Measurements from ENCODE around the gene PPARA. TPM values are rescaled to one million over a fixed set of nuclear protein-coding genes. Genes with fewer than 3 reads are reported as not detected.

PPARA gene
- polyA plus RNA-seq, 1 donor from 2014 or later: 0.43 TPM

DNA sequence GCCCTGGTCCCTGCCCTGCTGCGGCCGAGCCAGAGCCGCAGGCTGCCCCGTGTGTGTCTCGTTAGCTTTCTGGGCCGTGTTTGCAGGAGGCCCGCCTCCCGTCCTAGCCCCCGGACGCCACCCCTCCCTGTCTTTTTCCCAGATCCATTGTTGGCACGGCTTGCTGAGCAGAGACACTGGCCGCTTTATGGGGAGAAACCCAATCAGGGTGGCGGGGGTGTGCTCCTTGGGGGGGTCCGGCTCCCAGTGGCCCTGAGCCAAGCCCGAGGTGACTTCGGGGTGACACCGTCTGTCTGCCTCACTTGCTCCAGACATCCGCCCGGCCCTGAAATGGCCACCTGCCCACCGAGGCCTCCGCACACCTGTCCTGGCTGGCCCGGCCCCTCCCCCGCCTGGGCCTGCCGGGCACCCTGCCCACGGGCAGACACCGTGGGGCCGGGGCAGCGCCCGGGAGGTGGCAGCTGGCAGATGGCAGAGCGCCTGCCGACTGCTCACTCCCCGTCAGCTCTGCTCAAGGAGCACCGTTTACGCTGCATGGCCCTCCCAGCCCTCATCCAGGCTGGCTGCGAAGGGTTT is 43.1 kb upstream of the PPARA start:
- H3K79me2 ChIP-seq (replicated peaks; ENCODE audit: insufficient read depth, low read length): no peaks in the 10 kb centered on the region

DNA sequence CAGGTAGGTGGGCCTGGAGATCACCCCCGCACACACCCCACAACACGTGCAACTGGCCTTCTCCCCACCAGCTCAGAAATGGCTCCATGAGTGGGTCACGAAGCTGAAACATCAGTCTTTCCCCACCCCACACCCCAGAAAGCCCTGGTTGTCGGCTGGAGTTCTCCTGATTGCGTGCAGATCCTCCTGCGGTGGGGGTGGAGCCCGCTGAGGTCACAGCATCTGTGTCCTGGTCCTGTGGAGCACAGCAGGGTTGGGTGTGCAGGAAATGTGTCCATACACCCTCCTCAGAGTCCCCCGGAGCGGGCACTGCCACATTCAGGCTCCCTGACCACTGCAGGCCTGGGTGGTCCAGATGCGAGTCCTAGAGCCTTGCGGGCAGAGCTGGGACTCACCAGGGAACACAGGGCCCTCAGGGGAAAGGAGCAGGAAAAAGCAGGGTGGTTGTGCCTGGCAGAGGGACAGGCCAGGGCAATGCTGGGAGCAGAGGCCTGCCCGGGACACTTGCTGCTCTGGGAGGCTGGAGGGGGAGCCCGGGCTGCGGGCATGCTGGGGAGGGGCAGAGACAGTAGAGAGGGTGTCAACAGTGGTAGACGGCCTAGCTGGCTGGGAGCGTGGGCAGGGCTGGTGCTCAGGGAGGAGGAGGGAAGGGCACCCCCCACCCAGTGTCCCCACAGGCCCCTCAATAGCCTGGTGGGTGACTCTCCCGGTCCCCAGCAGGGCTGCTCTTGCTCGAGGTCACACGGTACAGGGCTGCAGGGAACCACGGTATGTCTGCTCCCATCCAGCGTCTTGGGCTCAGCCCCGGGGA is 42.4 kb upstream of the PPARA start:
- Histone ChIP-seq H3K79me2 (replicated peaks; ENCODE audit: insufficient read depth, low read length) (no peaks in the 10 kb centered on the region), H3K27me3 (ENCODE audit: insufficient read depth, low read depth, low read length) (no peaks in the 10 kb centered on the region), H2AFZ (ENCODE audit: low read depth, low read length) (no peak overlapping the region), H3K27ac (ENCODE audit: low read length) (no peak overlapping the region), H3K4me2 (ENCODE audit: low read length) (no peak overlapping the region), H3K9me2 (ENCODE audit: insufficient read depth, low read length) (no peaks in the 10 kb centered on the region), H3K9ac (ENCODE audit: low read length) (no peak overlapping the region), H4K20me1 (ENCODE audit: insufficient read depth) (no peaks in the 10 kb centered on the region), H3K36me3 (ENCODE audit: insufficient read depth, low read length) (no peaks in the 10 kb centered on the region), H3K4me3 (ENCODE audit: low read length) (no peak overlapping the region), H3F3A (ENCODE audit: insufficient read depth, low read length, poor library complexity, severe bottlenecking) (no peaks in the 10 kb centered on the region), H3K9me3 (ENCODE audit: low read length) (no peaks in the 10 kb centered on the region)
- no peak for TF ChIP-seq POLR2AphosphoS5 (IDR thresholded peaks at IDR 0.05)

More for the DNA sequence above, 43.1 kb upstream of the PPARA start:
- Histone ChIP-seq H3K9me3 (ENCODE audit: low read length) (no peaks in the 10 kb centered on the region), H4K20me1 (ENCODE audit: insufficient read depth) (no peaks in the 10 kb centered on the region), H3K4me3 (ENCODE audit: low read length) (no peak overlapping the region), H3K4me2 (ENCODE audit: low read length) (no peak overlapping the region), H3F3A (ENCODE audit: insufficient read depth, low read length, poor library complexity, severe bottlenecking) (no peaks in the 10 kb centered on the region), H3K36me3 (ENCODE audit: insufficient read depth, low read length) (no peaks in the 10 kb centered on the region), H3K27ac (ENCODE audit: low read length) (no peak overlapping the region), H2AFZ (ENCODE audit: low read depth, low read length) (no peak overlapping the region), H3K9ac (ENCODE audit: low read length) (no peak overlapping the region), H3K9me2 (ENCODE audit: insufficient read depth, low read length) (no peaks in the 10 kb centered on the region), H3K27me3 (ENCODE audit: insufficient read depth, low read depth, low read length) (no peaks in the 10 kb centered on the region)
- TF ChIP-seq RAD21 (conservative IDR thresholded peaks at IDR 0.05): no peak
- no peak for TF ChIP-seq SMC3 (conservative IDR thresholded peaks at IDR 0.05; ENCODE audit: poor library complexity)
- no peak for TF ChIP-seq POLR2AphosphoS5 (IDR thresholded peaks at IDR 0.05)
- TF ChIP-seq EZH2 (IDR thresholded peaks at IDR 0.05; ENCODE audit: borderline replicate concordance, insufficient read depth, low read length, poor library complexity, severe bottlenecking): no peak
- no peak for TF ChIP-seq TAF1 (IDR thresholded peaks at IDR 0.05; ENCODE audit: low read depth)
- TF ChIP-seq REST (IDR thresholded peaks at IDR 0.05; ENCODE audit: borderline replicate concordance): no peak
- TF ChIP-seq MXI1 (conservative IDR thresholded peaks at IDR 0.05; ENCODE audit: poor library complexity, severe bottlenecking): no peak
- no peak for TF ChIP-seq EP300 (conservative IDR thresholded peaks at IDR 0.05; ENCODE audit: poor library complexity, severe bottlenecking)
- TF ChIP-seq, protein P1, sequence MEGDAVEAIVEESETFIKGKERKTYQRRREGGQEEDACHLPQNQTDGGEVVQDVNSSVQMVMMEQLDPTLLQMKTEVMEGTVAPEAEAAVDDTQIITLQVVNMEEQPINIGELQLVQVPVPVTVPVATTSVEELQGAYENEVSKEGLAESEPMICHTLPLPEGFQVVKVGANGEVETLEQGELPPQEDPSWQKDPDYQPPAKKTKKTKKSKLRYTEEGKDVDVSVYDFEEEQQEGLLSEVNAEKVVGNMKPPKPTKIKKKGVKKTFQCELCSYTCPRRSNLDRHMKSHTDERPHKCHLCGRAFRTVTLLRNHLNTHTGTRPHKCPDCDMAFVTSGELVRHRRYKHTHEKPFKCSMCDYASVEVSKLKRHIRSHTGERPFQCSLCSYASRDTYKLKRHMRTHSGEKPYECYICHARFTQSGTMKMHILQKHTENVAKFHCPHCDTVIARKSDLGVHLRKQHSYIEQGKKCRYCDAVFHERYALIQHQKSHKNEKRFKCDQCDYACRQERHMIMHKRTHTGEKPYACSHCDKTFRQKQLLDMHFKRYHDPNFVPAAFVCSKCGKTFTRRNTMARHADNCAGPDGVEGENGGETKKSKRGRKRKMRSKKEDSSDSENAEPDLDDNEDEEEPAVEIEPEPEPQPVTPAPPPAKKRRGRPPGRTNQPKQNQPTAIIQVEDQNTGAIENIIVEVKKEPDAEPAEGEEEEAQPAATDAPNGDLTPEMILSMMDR (IDR thresholded peaks at IDR 0.05; ENCODE audit: poor library complexity, severe bottlenecking): no peak
